Activated CD8-positive, alpha-beta memory T cell treated with anti-CD3 and anti-CD28 coated beads for 4 hours (primary cell): ENCODE data around the gene SAT2.
"Not testable (repeated sequence)": the region's sequence is repeated elsewhere in the genome, so short reads cannot be mapped to it uniquely, and the experiment has no call there.

Source experiments
- DNase-seq, 2 donors: peaks; one replicate each; pipeline ENCODE4 v3.0.0-alpha.2; 2020; ENCODE audit warnings: low read depth in 2 of 2

SAT2 gene

DNA sequence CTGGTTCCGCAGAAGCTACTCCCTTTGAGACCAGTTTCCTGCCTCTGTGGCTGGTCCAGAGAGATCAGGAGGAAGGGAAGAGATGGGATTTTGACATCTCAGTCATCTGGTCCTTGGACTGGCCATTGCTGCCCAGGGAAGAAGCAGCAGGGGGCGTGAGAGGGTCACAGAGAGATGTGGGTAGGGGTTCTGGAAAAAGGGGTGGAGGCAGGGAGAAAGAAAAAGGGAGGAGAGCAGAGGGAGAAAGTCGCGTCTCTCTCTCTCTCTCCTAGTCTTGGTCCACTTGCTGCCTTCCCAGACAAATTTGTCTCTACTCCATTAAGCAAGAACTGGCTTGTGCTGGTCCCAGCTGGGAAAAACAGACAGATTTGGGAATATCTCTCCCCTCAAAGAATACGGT lies 6.8 kb upstream of the SAT2 start:
- no peak for DNase-seq

DNA sequence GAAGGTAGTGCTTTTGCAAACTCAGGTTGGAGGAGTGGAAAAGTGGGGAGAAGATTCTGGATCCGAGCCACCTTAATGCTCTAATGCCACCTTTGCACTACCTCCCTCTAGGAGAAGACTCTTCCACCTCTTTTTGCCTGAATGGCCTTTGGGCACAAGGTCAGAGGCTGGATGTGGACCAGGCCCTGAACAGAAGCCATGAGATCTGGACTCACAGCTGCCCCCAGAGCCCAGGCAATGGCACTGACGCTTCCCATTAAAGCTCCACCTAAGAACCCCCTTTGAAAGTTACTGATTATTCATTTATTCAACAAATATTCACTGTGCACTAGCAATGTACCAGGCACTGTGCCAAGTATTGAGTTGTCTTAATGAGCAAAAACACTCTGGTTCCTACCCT lies 5.5 kb upstream of the SAT2 start:
- DNase-seq = no peak

DNA sequence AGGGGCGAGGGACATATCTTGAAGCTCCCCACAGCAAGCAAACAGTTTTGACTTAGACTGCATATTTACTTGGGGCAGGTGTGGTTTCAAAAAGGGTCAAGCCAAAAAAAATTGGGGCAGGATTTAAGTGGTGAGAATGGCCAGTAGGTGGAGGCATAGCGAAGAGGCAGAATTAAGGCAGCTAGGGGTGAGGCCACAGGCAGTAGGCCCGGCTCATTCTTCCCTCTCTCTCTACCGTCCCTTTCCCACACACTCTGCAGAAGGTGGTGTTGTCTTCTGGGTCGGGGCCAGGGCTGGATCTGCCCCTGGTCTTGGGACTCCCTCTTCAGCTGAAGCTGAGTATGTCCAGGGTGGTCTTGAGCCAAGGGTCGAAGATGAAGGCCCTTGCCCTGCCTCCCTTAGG lies 4.9 kb upstream of the SAT2 start:
- no peak for DNase-seq

DNA sequence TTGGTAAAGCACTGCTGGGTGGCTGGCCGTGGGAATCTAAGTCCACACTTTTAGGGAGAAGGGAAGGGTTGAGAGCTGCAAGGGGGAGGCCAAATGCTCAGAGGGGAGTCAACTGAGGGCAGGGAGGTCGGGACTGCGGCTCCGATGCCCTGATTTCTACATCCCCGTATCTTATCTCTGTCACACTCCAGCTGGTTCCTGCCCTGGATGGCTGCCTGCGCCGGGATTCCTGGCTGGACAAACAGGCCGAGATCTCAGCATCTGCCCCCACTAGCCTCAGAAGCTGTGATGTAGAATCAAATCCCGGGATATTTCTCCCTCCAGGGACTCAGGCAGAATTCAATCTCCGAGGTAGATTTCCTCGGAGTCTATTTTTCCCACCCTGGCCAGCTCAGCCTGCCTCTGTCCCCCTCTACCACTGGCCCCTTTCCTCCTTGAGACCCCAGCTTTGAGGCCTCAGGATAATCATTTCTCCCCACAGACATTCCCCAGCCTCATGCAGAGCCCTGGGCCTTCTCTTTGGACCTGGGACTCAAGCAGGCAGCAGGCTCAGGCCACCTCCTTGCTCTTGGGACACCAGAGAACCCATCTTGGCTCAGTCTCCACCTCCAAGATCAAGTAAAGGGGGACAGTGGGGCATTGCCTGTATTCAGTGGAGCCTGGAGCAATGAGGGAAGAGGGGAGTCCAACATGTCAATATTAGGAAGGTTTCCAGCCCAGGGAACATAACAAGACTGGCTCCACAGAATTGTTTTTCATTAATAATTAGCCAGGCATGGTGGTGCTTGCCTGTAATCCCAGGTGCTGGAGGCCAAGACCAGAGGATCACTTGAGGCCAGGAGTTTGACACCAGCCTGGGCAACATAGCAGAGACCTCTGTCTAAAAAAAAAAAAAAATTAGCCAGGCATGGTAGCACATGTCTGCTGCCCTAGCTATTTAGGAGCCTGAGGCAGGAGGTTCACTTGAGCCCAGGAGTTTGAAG lies 4.1 kb upstream of the SAT2 start:
- no peak for DNase-seq

DNA sequence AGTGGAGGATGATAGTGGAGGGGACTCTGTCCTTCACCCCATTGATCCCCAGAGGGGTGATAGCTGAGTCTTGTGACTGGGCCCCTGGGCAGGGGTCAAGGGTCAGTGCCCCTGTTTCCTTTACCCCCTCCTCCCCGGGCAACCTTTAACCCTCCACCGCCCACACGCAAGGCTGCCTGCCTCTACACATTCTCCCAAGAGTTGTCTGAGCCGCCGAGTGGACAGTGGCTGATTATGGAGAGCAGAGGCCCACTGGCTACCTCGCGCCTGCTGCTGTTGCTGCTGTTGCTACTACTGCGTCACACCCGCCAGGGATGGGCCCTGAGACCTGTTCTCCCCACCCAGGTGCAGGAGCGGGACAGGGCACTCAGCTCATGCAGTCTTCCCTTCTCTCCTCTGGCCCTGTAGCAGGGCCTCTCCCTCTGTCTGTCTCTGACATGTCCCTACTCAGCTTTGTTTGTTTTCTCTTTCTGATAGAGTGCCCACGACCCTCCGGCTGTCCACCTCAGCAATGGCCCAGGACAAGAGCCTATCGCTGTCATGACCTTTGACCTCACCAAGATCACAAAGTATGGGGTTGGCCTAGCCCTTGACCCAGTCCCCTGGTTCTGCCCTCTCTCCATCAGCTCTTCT lies 2.4 kb upstream of the SAT2 start, which contains the start of gene SHBG:
Gene SHBG, plus strand, starts transcription at position 197 of the 633 bp plus-strand sequence. Its CDS starts 38 bp downstream, at position 235.
- no peak for DNase-seq

DNA sequence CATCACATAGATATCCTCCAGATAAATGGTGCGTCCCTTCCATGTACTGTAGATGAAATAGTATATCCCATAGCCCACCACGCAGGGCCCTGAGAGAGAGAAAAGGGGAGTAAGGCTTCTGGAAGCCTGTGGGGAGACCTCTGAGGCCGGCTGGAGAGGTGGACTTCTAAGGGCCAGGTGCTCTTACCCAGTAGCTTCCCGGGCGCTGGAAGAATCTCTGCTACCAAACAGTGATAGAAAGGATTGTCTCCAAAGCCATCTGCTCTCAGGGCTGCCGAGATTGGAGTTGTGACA lies 718 bp downstream of the SAT2 start:
- no peak for DNase-seq

DNA sequence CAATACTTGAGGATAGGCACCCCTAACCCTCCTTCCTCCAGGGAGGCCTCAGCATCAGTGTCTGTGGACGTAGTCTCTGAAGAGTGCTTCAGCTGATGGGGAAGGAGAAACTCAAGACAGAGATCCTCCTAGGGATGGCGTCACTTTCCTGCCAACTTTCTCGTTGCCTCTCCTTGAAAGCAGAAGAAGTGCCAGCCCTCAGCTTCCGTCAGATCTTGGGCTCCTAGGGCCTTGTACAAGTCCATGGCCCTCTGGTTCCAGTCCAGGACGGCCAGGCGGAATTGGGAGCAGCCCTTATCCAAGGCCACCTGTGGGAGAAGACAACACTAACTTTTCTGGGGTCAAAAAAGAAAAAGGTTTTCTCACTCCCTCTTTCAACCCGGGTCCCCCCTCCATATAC lies 1.3 kb downstream of the SAT2 start:
- no peak for DNase-seq

DNA sequence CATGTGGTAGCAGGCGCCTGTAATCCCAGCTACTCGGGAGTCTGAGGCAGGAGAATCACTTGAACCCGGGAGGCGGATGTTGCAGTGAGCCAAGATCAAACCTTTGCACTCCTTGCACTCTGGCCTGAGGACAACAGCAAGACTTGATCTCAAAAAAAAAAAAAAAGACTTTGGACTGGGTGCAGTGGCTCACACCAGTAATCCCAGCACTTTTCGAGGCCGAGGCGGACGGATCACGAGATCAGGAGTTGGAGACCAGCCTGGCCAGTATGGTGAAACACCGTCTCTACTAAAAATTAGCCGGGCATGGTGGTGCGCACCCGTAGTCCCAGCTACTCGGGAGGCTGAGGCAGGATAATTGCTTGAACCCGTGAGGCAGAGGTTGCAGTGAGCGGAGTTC lies 1.9 kb downstream of the SAT2 start:
- not testable (repeated sequence) for DNase-seq

DNA sequence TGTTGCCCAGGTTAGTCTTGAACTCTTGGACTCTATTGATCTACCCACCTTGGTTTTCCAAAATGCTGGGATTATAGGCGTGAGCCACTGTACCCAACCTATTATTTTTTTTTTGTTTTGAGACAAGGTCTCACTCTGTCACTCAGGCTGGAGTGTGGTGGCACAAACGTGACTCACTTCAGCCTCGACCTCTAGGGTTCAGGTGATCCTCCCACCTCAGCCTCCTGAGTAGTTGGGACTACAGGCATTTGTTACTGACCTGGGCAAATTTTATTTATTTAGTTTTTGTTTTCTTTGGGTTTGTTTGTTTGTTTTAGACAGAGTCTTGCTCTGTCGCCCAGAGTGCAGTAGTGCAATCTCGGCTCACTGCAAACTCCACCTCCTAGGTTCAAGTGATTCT lies 4.0 kb downstream of the SAT2 start:
- DNase-seq = no peak

DNA sequence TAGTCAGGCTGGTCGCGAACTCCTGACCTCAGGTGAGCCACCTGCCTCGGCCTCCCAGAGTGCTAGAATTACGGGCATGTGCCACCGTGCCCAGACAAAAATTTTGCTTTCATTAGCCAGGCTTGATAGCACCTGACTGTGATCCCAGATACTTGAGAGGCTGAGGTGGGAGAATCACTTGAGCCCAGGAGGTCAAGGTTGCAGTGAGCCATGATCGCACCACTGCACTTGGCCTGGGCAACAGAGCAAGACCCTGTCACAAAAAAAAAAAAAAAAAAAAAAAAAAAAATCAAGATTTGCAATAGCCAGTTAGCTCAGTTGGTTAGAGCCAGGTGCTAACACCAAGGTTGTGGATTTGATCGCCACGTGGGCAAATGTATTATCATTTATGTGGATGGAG lies 6.8 kb downstream of the SAT2 start:
- DNase-seq = no peak

DNA sequence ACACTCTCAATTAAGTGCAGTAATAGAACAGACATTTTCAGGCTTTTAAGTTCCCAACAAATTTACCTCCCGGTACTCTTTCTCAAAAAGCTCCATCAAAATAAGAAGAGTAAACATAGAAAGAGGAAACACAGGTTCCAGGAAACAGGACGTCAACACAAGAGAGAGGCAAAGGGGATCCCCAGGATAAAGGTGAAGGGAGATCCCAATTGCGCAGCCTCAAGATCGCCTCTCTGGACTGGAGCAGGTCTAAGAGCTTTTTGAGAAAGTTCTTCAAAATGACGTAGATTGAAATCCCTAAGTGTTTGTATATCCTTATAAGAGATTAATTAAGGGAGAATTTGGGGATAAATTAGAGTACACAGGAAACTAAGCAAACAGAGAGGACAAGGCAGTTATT lies 9.0 kb downstream of the SAT2 start:
- no peak for DNase-seq

DNA sequence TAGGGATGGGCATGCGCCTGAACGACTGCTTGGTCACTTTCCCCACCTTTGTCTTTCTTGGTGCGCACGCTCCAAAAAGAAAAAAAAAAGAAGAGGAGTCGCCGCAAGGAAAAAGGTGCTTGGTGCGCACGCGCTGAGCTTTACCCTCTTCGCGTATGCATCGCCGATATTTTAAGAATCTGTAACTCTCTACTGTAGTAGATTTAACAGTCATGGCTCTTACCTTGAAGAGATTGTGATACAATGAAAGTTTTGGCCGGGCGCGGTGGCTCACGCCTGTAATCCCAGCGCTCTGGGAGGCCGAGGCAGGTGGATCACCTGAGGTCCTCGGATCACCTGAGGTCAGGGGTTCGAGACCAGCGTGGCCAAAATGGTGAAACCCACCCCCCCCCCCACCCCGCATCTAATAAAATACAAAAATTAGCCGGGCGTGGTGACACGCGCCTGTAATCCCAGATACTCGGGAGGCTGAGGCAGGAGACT lies 12.3 kb downstream of the SAT2 start:
- no peak for DNase-seq

DNA sequence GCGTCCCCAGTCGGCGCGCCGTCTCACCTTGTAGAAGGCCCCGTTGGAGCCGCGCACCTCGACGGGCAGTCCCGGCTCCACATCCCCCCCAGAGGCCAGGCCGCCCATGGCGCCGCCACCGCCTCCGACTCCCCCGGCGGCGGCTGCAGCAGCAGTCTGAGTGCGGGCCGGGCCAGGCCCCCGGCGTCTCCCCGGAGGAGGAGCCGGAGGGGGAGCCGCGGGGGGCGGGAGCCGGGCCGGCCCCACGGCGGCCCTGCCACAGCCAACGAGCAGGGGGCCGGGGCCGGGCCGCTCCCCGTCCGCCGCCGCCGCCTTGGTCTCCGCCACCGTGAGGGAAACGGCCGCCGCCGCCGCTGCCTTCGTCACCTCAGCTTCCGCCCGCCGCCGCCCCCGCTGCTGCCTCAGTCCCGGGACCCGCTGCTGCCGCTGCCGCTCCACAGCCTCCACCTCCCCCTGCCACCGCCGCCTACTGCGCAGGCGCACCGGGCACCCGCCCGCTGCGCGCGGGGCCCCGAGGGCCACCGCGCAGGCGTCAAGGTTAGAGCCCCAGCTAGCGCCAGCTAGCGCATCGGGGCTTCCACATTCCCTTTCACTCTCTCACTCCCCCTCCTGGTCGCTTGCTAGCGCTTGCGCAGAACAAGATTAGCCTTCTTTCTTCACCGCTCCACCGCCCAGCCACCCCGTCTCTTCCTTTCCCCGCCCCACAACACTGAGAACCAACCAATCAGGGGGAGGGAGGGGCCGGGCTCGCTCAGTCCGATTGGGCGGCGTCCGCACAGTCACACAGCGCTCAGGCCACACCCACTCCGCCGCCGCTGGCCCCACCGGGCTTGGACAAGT lies 13.0 kb downstream of the SAT2 start, which contains the start of gene FXR2:
Gene FXR2, minus strand, starts transcription at position 473 of the 840 bp plus-strand sequence. Its CDS starts 365 bp downstream, at position 108.
- peak; percentile 97 to 99 for DNase-seq

DNA sequence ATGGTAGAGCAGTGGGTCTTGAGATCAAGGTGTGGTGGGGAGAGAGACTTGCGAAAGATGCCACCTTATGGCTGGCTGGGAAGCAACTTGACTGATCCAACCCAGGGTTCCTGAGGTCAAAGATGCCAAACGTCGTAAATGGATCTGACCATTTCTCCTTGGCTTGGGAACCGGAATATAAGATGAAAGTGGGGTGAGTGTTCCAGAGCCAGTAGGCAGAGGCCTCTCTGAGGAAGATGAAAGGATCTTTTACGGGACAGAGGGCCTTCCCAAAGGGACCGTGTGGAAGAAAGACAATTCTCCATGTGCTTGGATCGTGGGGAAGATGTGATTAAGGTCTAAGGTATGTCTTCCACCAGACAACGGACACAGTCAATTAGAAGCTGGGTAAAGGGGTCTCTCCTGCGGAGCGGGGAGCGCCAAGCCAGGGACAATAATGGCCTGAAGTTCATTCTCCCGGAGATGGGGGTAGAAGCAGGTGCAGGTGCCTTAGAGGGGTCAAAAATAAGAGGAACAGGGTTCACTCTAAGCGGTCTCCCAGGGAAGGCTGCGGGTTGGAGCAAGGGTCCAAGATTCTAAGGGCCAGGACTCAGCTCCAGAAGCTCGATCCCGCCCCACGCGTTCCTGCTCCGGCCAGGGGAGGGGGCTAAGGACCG lies 13.7 kb downstream of the SAT2 start:
- DNase-seq = no peak

DNA sequence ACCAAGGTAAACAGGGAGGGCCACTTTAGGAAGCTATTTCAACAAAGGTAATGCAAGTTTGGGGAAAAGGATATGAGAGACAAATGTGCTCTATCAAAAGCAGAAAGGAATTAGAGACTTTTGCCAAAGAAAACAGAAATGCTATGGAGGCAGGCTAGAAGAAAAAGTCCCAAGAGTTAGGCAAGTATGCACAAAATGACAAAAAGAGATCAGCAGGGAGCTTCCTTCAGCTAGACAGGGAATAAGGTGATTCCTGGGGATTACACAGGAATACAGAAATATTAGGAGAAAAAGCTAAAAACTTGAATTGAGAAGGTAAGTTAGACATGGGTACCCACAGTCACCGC lies 15.4 kb downstream of the SAT2 start:
- DNase-seq = no peak

DNA sequence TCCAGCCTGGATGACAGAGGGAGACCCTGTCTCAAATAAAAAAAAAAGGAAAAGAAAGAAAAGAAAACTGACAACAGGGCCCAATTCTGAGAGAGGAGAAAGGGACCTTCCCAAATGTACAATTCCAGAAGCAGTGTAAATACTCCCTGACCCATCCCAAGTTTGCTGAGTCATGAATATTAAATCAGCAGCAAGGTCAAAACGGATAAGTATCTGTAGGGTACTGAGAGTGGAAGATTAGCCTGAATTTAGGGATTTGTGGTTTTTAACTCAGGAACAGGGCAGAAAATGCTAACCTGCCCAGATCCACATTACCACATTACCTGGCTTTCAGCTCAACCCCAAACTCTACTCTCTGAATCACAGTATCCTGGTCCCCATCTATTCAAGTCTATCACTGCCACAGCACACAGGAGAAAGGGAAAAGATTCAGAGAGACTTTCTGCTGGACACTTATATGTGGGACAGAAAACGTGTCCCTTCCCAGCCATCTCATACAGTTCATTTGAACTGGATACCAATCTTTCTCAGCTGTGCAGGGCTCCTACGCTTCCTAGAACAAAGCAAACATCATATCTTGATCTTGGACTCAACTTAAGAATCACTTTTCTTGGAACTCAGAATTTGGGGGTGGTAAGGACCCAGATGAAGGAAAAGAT lies 15.9 kb downstream of the SAT2 start:
- no peak for DNase-seq

DNA sequence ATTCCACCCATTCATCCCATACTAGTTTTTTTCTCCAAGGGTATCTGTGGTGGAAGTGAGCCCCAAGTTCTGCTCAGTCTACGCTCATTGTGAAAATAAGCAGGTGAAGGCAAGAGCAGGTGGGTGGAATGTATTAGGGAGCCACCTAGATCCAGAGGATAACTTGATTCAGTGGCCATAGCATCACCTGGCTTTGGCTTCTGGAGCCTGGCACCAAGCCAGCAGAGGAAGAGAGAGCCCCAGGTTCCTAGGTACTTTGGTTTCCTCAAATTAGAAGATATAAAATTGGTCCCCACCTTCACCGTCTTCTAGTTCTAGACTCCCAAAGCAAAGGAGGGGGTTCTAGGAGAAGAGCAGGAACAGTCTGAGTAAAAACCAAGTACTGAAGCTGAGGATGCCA lies 17.0 kb downstream of the SAT2 start:
- DNase-seq = no peak

DNA sequence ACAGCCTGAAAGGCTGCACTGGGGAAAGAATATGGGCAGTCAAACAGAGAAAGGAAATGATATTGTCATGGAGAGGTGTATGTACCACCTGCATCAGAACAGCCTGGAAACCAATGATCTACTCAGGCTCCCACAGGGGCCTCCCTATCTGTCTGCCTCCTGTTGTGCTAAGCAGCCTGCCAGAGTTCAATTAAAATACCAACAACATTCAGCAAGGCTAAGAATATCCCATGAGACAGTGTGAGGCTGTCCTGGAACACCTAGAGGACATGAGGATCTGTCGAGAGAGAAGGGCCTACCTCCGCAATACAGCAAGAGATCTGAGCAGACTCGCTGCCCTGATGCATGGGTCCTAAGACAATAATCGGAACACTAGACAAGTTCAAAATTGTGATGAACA lies 21.3 kb downstream of the SAT2 start:
- DNase-seq = no peak

DNA sequence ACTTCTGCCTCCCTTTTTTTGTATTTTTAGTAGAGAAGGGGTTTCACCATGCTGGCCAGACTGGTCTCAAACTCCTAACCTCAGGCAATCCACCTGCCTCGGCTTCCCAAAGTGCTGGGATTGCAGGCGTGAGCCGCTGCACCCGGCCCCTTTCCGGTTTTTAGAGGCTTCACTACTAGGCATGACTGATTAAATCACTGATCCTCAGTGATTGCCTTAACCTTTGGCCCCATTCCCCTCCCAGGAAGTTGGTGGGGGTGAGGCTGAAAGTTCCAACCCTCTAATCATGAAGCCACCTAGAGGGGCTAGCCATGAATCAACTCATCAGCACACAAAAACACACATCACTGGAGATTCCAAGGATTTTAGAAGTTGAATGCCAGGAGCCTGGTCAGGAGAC lies 30.1 kb downstream of the SAT2 start:
- DNase-seq = not testable (repeated sequence)

DNA sequence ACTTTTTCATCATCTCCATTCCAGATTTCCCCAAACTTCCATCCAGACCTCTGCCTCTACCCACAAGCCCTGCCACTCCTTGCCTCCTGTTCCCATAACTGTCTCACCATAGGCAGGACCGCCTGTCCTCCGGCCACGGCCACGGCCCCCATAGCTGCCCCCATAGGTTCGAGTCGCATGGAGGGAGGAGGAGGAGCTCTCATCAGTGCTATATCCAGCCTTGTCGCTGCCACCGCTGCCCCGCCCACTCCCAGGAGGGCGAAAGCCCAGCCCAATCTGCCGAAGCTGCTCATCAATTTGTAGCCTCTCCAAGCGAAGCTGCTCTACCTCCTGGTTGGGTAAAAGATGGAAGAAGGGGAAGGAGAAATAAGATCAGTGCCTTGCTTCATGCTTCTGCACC lies 34.3 kb downstream of the SAT2 start:
- no peak for DNase-seq

DNA sequence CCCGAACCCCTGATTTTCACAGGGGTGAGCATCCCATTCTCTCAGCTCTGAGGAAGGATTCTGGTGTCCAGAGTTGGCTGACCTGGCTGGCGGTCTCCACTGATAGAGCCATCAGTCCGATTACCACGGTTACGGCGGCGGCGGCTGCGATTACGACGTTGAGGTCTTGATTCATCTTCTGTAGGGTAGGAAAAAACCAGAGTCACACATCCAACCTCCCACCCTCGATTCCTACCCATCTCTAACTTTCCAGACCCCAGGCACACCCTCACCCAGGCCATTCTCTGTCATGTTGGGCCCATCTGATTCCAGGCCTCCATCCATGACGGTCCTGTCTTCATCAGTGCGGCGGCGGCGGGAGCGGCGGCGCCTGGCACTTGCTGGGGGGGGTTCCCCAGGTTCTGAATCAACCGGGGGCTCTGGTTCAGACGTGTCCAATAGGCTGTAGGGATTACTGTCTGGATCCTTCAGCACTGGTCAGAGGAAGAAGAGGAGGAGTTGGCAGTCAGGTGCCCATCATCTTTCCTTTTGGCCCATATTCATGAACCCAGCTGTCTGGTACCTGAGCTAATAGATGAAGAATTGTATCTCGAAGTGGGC lies 35.1 kb downstream of the SAT2 start:
- DNase-seq = no peak
